ENCODE results near the gene C2CD4C.

C2CD4C gene, protein sequence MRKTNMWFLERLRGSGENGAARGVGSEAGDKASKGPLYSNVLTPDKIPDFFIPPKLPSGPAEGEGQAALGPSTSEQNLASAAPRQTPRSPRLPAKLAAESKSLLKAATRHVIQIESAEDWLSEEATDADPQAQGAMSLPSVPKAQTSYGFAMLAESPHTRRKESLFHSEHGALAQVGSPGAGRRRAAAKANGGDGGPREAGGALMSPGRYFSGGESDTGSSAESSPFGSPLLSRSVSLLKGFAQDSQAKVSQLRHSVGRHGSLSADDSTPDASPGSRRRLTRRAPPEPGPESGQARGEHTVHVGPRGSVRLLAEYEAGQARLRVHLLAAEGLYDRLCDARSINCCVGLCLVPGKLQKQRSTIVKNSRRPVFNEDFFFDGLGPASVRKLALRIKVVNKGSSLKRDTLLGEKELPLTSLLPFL

DNA sequence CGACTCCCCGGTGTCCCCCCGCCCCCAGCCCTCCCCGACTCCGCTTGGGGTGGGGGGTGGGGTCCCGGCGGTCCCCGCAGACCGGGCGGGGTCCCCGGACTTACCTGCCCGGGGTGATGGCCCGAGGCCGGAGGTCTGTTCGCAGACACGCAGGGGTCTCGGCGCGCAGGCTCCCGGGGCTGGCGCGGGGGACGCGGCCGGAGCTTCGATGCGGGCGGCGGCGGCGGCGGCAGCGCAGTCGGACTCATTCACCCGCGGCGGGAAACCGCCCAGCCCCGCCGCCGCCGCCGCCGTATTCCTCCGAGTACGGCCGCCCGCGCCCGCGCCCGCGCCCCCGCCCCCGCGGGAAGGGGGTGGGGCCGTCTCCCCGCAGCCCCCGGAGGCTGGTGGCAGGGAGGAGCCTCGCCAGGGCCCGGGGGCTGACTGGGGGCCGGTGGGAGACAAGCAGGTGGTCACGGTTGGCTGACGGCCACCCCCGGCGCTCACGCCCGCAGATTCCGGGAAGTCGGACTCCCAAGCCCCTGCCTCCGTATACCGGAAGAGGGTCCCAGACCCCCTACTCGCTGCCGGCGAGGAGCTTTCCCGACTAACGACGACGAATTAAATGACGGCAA, at the start of gene C2CD4C:
Gene C2CD4C, minus strand, starts transcription at position 246 of the 614 bp plus-strand sequence. CDS start 786 bp downstream, outside the sequence.
- H3K4me3 ChIP-seq (replicated peaks; ENCODE audit: low read depth, low read length): peak within 1 kb of the TSS; percentile 12
- TF ChIP-seq, protein P1, sequence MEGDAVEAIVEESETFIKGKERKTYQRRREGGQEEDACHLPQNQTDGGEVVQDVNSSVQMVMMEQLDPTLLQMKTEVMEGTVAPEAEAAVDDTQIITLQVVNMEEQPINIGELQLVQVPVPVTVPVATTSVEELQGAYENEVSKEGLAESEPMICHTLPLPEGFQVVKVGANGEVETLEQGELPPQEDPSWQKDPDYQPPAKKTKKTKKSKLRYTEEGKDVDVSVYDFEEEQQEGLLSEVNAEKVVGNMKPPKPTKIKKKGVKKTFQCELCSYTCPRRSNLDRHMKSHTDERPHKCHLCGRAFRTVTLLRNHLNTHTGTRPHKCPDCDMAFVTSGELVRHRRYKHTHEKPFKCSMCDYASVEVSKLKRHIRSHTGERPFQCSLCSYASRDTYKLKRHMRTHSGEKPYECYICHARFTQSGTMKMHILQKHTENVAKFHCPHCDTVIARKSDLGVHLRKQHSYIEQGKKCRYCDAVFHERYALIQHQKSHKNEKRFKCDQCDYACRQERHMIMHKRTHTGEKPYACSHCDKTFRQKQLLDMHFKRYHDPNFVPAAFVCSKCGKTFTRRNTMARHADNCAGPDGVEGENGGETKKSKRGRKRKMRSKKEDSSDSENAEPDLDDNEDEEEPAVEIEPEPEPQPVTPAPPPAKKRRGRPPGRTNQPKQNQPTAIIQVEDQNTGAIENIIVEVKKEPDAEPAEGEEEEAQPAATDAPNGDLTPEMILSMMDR (IDR thresholded peaks at IDR 0.05; ENCODE audit: low read length, missing control alignments): no peak
- no peak for DNase-seq (ENCODE audit: low read depth)

DNA sequence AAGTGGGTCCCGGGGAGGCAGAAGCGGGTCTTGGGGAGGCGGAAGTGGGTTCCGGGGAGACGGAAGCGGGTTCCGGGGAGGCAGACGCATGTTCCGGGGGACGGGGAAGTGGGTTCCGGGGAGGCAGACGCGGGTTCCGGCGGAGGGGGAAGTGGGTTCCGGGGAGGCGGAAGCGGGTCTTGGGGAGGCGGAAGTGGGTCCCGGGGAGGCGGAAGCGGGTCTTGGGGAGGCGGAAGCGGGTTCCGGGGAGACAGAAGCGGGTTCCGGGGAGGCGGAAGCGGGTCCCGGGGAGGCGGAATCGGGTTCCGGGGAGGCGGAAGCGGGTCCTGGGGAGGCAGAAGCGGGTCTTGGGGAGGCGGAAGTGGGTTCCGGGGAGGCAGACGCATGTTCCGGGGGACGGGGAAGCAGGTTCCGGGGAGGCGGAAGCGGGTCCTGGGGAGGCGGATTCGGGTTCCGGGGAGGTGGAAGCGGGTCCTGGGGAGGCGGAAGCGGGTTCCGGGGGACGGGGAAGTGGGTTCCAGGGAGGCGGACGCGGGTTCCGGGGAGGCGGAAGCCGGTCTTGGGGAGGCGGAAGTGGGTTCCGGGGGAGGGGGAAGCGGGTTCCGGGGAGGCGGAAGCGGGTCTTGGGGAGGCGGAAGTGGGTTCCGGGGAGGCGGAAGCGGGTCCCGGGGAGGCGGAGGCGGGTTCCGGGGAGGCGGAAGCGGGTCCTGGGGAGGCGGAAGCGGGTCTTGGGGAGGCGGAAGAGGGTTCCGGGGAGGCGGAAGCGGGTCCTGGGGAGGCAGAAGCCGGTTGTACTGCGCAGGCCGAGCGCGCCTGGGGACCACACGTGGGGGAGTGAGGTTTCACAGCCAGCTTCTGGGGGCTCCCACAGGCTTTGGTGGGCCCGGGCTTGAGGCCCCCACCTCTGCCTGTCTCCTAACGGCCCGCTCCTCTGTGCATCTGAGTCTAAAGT, 49.4 kb upstream of the C2CD4C start:
- TF ChIP-seq, protein P1 (IDR thresholded peaks at IDR 0.05; ENCODE audit: low read length, missing control alignments): no peak
- no peak for DNase-seq (ENCODE audit: low read depth)
- H3K4me3 ChIP-seq (replicated peaks; ENCODE audit: low read depth, low read length): no peak overlapping the region

DNA sequence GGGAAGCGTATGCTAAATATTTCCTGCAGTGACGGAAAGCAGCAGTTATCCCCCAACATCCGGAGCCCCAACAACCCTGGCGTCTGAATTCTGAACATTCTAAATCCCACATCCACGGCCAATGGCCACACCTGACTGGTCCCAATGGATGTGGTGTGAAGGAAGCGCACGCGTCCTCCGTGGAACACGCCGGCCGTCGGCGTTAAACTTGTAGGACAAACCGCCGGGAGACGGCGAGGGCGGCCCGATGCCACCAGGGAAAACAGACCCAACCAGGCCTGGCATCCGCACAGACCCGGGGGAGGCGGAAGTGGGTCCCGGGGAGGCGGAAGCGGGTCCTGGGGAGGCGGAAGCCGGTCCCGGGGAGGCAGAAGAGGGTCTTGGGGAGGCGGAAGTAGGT, 48.7 kb upstream of the C2CD4C start:
- DNase-seq (ENCODE audit: low read depth): no peak
- TF ChIP-seq, protein P1 (IDR thresholded peaks at IDR 0.05; ENCODE audit: low read length, missing control alignments): no peak
- H3K4me3 ChIP-seq (replicated peaks; ENCODE audit: low read depth, low read length): no peak overlapping the region

DNA sequence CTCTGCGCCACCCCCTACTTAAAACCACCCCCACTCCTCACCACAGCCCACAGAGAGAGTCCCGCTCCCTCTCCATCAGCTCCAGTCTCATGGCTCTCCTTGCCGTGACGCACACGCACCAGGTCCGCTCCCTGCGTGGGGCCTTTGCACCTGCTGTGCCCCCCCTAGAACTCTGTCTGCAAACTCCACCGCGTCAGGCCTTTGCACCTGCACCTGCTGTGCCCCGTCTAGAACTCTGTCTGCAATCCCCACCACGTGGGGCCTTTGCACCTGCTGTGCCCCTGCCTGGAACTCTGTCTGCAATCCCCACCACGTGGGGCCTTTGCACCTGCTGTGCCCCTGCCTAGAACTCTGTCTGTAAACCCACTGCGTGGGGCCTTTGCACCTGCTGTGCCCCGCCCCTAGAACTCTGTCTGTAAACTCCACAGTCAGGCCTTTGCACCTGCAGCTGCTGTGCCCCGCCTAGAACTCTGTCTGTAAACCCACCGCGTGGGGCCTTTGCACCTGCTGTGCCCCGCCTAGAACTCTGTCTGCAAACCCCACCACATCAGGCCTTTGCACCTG, 47.7 kb upstream of the C2CD4C start:
- TF ChIP-seq, protein P1 (IDR thresholded peaks at IDR 0.05; ENCODE audit: low read length, missing control alignments): no peak
- H3K4me3 ChIP-seq (replicated peaks; ENCODE audit: low read depth, low read length): no peak overlapping the region
- DNase-seq (ENCODE audit: low read depth): no peak

DNA sequence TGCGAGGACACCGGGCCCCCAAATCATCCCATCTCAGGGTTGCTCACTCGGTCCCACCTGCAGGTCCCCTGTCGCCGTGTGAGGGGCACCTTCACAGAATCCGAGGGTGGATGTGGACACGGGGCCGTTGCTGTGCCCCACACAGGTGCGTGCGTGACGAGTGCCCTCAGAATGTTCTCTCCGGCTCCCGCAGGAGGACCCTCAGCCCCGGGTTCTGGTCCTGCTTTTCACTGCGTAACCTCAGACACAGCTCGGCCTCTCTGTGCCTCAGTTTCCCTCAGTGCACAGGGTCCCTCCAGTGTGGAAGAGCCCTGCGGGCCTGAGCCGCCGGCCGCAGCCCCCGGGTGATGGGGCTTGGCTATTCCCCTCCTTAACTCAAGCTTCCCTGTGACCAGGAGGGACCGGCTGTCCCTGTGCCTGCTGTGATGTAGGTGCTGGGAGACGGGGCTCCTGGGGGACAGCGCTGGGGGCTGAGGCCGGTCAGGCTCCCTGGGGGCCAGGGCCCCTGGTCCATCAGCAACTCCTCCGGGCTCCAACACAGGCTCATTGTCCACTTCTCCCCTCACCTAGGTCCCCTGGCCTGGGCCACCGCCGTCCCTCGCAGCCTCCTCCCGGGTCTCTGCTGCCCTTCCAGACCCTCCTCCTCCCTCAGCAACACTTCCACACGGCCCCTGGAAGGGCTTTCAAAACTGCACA, 47.1 kb upstream of the C2CD4C start:
- no peak for DNase-seq (ENCODE audit: low read depth)
- H3K4me3 ChIP-seq (replicated peaks; ENCODE audit: low read depth, low read length): no peak overlapping the region
- TF ChIP-seq, protein P1 (IDR thresholded peaks at IDR 0.05; ENCODE audit: low read length, missing control alignments): no peak

All from fibroblast of pulmonary artery (primary cell).